Measurements from ENCODE around the gene NRAS.

The NRAS gene

DNA sequence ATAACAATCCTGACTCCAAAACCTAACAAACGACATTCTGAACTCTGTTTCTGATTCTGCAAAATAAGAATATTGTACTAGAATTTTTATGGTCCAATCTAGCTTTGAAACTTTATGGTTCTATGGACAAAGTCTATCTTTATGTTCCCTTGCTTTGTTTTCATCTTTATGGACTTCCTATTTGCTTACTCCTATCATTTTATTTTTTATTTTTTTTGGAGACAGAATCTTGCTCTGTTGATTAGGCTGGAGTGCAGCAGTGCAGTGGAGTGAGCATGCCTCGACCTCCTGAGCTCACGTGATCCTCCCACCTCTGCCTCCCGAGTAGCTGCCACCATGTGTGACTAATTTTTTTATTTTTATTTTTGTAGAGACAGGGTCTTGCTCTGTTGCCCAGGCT lies 3.6 kb downstream of the NRAS start:
- H3K9me3 ChIP-seq (ENCODE audit: insufficient read depth, low read length): no peaks in the 10 kb centered on the region
- H2AFZ ChIP-seq (ENCODE audit: low read depth, low read length): no peak overlapping the region
- H3K4me1 ChIP-seq (ENCODE audit: low read length): peaks cover 11% of the 10 kb centered on the region
- no peak overlapping the region for H3K9ac ChIP-seq (ENCODE audit: low read length)
- no peaks in the 10 kb centered on the region for H3K27me3 ChIP-seq (ENCODE audit: low read depth, low read length)
- H3K4me2 ChIP-seq (ENCODE audit: low read length): no peak overlapping the region
- no peaks in the 10 kb centered on the region for H4K20me1 ChIP-seq (ENCODE audit: insufficient read depth, low read length)
- peaks cover 31% of the 10 kb centered on the region for H3K79me2 ChIP-seq (ENCODE audit: low read length)
- TF ChIP-seq, protein P1, sequence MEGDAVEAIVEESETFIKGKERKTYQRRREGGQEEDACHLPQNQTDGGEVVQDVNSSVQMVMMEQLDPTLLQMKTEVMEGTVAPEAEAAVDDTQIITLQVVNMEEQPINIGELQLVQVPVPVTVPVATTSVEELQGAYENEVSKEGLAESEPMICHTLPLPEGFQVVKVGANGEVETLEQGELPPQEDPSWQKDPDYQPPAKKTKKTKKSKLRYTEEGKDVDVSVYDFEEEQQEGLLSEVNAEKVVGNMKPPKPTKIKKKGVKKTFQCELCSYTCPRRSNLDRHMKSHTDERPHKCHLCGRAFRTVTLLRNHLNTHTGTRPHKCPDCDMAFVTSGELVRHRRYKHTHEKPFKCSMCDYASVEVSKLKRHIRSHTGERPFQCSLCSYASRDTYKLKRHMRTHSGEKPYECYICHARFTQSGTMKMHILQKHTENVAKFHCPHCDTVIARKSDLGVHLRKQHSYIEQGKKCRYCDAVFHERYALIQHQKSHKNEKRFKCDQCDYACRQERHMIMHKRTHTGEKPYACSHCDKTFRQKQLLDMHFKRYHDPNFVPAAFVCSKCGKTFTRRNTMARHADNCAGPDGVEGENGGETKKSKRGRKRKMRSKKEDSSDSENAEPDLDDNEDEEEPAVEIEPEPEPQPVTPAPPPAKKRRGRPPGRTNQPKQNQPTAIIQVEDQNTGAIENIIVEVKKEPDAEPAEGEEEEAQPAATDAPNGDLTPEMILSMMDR (IDR thresholded peaks at IDR 0.05; ENCODE audit: low read depth, low read length): no peak
- no peak for TF ChIP-seq EZH2phosphoT487 (IDR thresholded peaks at IDR 0.05; ENCODE audit: low read depth)
- H3K4me3 ChIP-seq (ENCODE audit: low read length): no peak overlapping the region
- no peak overlapping the region for H3K27ac ChIP-seq (ENCODE audit: low read length)
- peaks cover 9% of the 10 kb centered on the region for H3K36me3 ChIP-seq (replicated peaks; ENCODE audit: low read depth, low read length)

DNA sequence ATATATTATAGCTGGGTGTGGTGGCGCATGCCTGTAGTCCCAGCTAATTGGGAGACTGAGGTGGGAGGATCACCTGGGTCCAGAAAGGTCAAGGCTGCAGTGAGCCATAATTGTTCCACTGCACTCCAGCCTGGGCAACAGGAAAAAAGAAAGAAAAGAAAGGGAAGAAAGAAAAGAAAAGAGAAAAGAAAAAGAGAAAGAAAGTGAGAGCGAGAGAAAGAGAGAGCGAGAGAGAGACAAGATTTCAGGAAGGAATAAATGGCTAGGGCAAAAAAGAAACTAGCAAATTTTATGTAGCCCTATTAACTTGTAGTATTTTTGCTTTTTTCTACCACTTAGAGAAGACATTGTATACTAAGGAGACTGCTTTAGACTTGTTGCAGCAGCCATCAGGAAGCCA lies 6.2 kb downstream of the NRAS start:
- Histone ChIP-seq H3K4me3 (ENCODE audit: low read length) (no peak overlapping the region), H3K4me2 (ENCODE audit: low read length) (no peak overlapping the region), H2AFZ (ENCODE audit: low read depth, low read length) (no peak overlapping the region), H3K27me3 (ENCODE audit: low read depth, low read length) (no peaks in the 10 kb centered on the region), H4K20me1 (ENCODE audit: insufficient read depth, low read length) (no peaks in the 10 kb centered on the region), H3K79me2 (ENCODE audit: low read length) (peaks cover 19% of the 10 kb centered on the region), H3K9me3 (ENCODE audit: insufficient read depth, low read length) (no peaks in the 10 kb centered on the region), H3K4me1 (ENCODE audit: low read length) (peaks cover 8% of the 10 kb centered on the region), H3K36me3 (replicated peaks; ENCODE audit: low read depth, low read length) (peaks cover 22% of the 10 kb centered on the region), H3K9ac (ENCODE audit: low read length) (no peak overlapping the region), H3K27ac (ENCODE audit: low read length) (no peak overlapping the region)
- TF ChIP-seq, protein P1 (IDR thresholded peaks at IDR 0.05; ENCODE audit: low read depth, low read length): no peak
- no peak for TF ChIP-seq EZH2phosphoT487 (IDR thresholded peaks at IDR 0.05; ENCODE audit: low read depth)

GRCh38 chr1:114707604-114708003 lies 9.0 kb downstream of the NRAS start:
- Histone ChIP-seq H3K9me3 (ENCODE audit: insufficient read depth, low read length) (no peaks in the 10 kb centered on the region), H3K79me2 (ENCODE audit: low read length) (no peaks in the 10 kb centered on the region; the same call in 1 of the 2 replicates), H3K9ac (ENCODE audit: low read length) (no peak overlapping the region), H3K4me3 (ENCODE audit: low read length) (no peak overlapping the region), H2AFZ (ENCODE audit: low read depth, low read length) (no peak overlapping the region), H3K4me1 (ENCODE audit: low read length) (peaks cover 8% of the 10 kb centered on the region; the same call in 1 of the 2 replicates), H3K27me3 (ENCODE audit: low read depth, low read length) (no peaks in the 10 kb centered on the region), H3K4me2 (ENCODE audit: low read length) (no peak overlapping the region), H3K27ac (ENCODE audit: low read length) (no peak overlapping the region), H3K36me3 (replicated peaks; ENCODE audit: low read depth, low read length) (peaks cover 18% of the 10 kb centered on the region), H4K20me1 (ENCODE audit: insufficient read depth, low read length) (no peaks in the 10 kb centered on the region)
- TF ChIP-seq, protein P1 (IDR thresholded peaks at IDR 0.05; ENCODE audit: low read depth, low read length): no peak
- no peak for TF ChIP-seq EZH2phosphoT487 (IDR thresholded peaks at IDR 0.05; ENCODE audit: low read depth)

DNA sequence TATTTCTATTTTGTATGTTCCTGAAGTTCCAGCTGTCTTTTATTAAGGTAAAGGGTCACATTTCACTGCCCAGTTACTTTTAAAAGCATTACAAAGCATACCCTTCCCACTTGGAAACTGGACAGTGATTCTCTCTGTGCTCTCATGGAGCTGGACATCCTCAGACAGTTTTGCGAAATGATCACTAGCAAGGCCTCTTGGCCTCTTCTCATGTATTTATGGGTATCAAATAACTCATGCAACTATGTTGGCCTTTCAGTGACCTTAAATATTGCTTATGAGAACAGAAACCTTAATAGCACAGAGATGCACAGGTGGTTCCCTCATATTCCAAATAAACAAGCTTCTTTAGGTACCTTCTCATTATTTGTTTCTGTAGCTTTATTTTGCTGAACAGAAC lies 13.3 kb downstream of the NRAS start:
- H3K27ac ChIP-seq (ENCODE audit: low read length): no peak overlapping the region

More for the DNA sequence above, 13.3 kb downstream of the NRAS start:
- Histone ChIP-seq H3K36me3 (replicated peaks; ENCODE audit: low read depth, low read length) (peaks cover 13% of the 10 kb centered on the region), H3K9me3 (ENCODE audit: insufficient read depth, low read length) (no peaks in the 10 kb centered on the region), H3K79me2 (ENCODE audit: low read length) (no peaks in the 10 kb centered on the region), H2AFZ (ENCODE audit: low read depth, low read length) (no peak overlapping the region), H4K20me1 (ENCODE audit: insufficient read depth, low read length) (no peaks in the 10 kb centered on the region), H3K9ac (ENCODE audit: low read length) (no peak overlapping the region), H3K4me2 (ENCODE audit: low read length) (no peak overlapping the region), H3K4me1 (ENCODE audit: low read length) (peaks cover 8% of the 10 kb centered on the region; the same call in 1 of the 2 replicates), H3K27me3 (ENCODE audit: low read depth, low read length) (no peaks in the 10 kb centered on the region), H3K4me3 (ENCODE audit: low read length) (no peak overlapping the region)
- TF ChIP-seq, protein P1 (IDR thresholded peaks at IDR 0.05; ENCODE audit: low read depth, low read length): no peak
- no peak for TF ChIP-seq EZH2phosphoT487 (IDR thresholded peaks at IDR 0.05; ENCODE audit: low read depth)

Measured in OCI-LY3 (cell line).